DOHH2 (cell line): ENCODE measurements around the gene MAP3K4.
A peak's percentile ranks its signal among the peaks of the same experiment; 100 is the strongest.

ENCODE experiments used
- H3F3A ChIP-seq: fragments of 200-600 bp; sonication (generic), shearing (Covaris generic); 2 replicates; pipeline ENCODE4 v1.6.0; 2016; ENCODE audit warnings: antibody characterized with exemption, mild to moderate bottlenecking; ENCODE audit not compliant: control insufficient read depth, insufficient read depth
- H3K27ac ChIP-seq: fragments of 200-600 bp; sonication (generic); 2 replicates; pipeline ENCODE4 v1.5.1; 2014; ENCODE audit warnings: low read depth, mild to moderate bottlenecking, low read length, moderate library complexity
- H3K27me3 ChIP-seq: fragments of 200-600 bp; sonication (generic); 2 replicates; pipeline ENCODE4 v1.6.1; 2014; ENCODE audit warnings: mild to moderate bottlenecking, low read length, mixed read lengths; ENCODE audit not compliant: control insufficient read depth
- H3K36me3 ChIP-seq: fragments of 200-600 bp; sonication (generic); 2 replicates; pipeline ENCODE4 v1.6.1; 2014; ENCODE audit warnings: mild to moderate bottlenecking, low read length, moderate library complexity, mixed read lengths; ENCODE audit not compliant: control insufficient read depth
- H3K4me1 ChIP-seq: fragments of 200-600 bp; sonication (generic); 2 replicates; pipeline ENCODE4 v1.6.1; 2014; ENCODE audit warnings: mild to moderate bottlenecking, low read length, mixed read lengths; ENCODE audit not compliant: control insufficient read depth
- H3K4me2 ChIP-seq: fragments of 200-600 bp; sonication (generic); 2 replicates; pipeline ENCODE4 v1.6.0; 2014; ENCODE audit warnings: mild to moderate bottlenecking, low read length, moderate library complexity
- H3K4me3 ChIP-seq: fragments of 200-600 bp; sonication (generic); 2 replicates; pipeline ENCODE4 v1.5.1; 2014; ENCODE audit warnings: mild to moderate bottlenecking, low read length, mixed read lengths
- H3K79me2 ChIP-seq: fragments of 200-600 bp; sonication (generic); 2 replicates; pipeline ENCODE4 v1.6.1; 2014; ENCODE audit warnings: mild to moderate bottlenecking, low read length, mixed read lengths; ENCODE audit not compliant: control insufficient read depth
- H3K9me2 ChIP-seq: fragments of 200-600 bp; sonication (generic); replicated peaks from 2 replicates; pipeline ENCODE4 v1.6.1; 2014; ENCODE audit warnings: mild to moderate bottlenecking, low read length, mixed read lengths; ENCODE audit not compliant: control insufficient read depth
- H3K9me3 ChIP-seq: fragments of 200-600 bp; sonication (generic); 2 replicates; pipeline ENCODE4 v1.6.1; 2014; ENCODE audit warnings: antibody characterized with exemption, low read length, mixed read lengths; ENCODE audit not compliant: control insufficient read depth, insufficient read depth
- H4K20me1 ChIP-seq: fragments of 200-600 bp; sonication (generic); 2 replicates; pipeline ENCODE4 v1.6.0; 2014; ENCODE audit warnings: low read depth, mild to moderate bottlenecking, antibody characterized with exemption, low read length, moderate library complexity; ENCODE audit not compliant: control insufficient read depth, insufficient read depth
- CTCF ChIP-seq: fragments of 200-600 bp; sonication (generic); IDR thresholded peaks from one replicate; pipeline ENCODE4 v1.5.1; 2014; ENCODE audit warnings: antibody characterized with exemption, mild to moderate bottlenecking, low read depth, low read length; ENCODE audit not compliant: poor library complexity, severe bottlenecking
- EZH2phosphoT487 ChIP-seq: fragments of 200-600 bp; sonication (generic); IDR thresholded peaks from 2 replicates; pipeline ENCODE4 v1.6.1; 2017; ENCODE audit warnings: borderline replicate concordance, mild to moderate bottlenecking, antibody characterized with exemption, low read length, moderate library complexity, mixed read lengths

MAP3K4 gene

GRCh38 chr6:160992061-160992979 lies 751 bp downstream of the MAP3K4 start:
- peaks cover 15% of the 10 kb centered on the region for H3K36me3 ChIP-seq
- peaks cover 28% of the 10 kb centered on the region for H3K4me1 ChIP-seq
- no peak for TF ChIP-seq EZH2phosphoT487
- TF ChIP-seq CTCF: peak; percentile 45
- H3F3A ChIP-seq: peaks cover 13% of the 10 kb centered on the region
- peaks cover 10% of the 10 kb centered on the region for H4K20me1 ChIP-seq
- peak overlapping the region; percentile 73 for H3K27ac ChIP-seq
- peak overlapping the region; percentile 87 for H3K4me3 ChIP-seq
- no peaks in the 10 kb centered on the region for H3K27me3 ChIP-seq
- H3K4me2 ChIP-seq: peak overlapping the region; percentile 85
- H3K9me2 ChIP-seq: no peaks in the 10 kb centered on the region
- H3K79me2 ChIP-seq: peaks cover 53% of the 10 kb centered on the region
- H3K9me3 ChIP-seq: no peaks in the 10 kb centered on the region

GRCh38 chr6:160992980-160993314 lies 1.4 kb downstream of the MAP3K4 start:
- peak overlapping the region; percentile 73; the same call in 1 of the 2 replicates for H3K27ac ChIP-seq

DNA sequence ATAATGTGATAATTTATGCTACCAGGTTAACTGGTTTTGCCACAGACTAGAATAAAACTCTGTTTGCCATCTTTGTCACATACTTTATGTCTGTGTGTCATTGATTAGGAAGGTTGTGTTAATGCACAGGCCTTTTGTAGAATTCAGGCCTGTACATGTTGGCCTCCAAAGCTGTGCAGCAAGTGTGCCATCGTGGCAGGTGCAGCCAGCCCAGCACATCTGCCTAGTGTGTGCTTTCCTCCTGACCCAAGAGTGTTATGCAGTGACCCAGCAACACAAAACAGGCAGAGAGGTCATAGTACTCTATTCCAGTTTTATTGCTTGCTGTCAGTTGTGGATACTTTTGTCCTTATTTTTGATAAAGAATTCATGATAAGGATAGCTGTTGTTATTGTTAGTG lies 3.7 kb downstream of the MAP3K4 start:
- Histone ChIP-seq H4K20me1 (peaks cover 11% of the 10 kb centered on the region), H3K36me3 (peaks cover 20% of the 10 kb centered on the region)

More at GRCh38 chr6:160992980-160993314, 1.4 kb downstream of the MAP3K4 start:
- peaks cover 13% of the 10 kb centered on the region for H3F3A ChIP-seq
- H3K79me2 ChIP-seq: peaks cover 59% of the 10 kb centered on the region
- H3K4me3 ChIP-seq: peak overlapping the region; percentile 87
- TF ChIP-seq EZH2phosphoT487 (no peak), CTCF (no peak)
- H3K4me2 ChIP-seq: peak overlapping the region; percentile 85
- no peaks in the 10 kb centered on the region for H3K9me3 ChIP-seq
- H3K27me3 ChIP-seq: no peaks in the 10 kb centered on the region
- H4K20me1 ChIP-seq: peaks cover 10% of the 10 kb centered on the region
- H3K9me2 ChIP-seq: no peaks in the 10 kb centered on the region
- H3K4me1 ChIP-seq: peaks cover 28% of the 10 kb centered on the region
- H3K36me3 ChIP-seq: peaks cover 19% of the 10 kb centered on the region

More for the DNA sequence above, 3.7 kb downstream of the MAP3K4 start:
- H3K4me2 ChIP-seq: 0 out of 2 replicates have a peak overlapping the region, but pooled peaks have one; percentile 8
- no peak for TF ChIP-seq EZH2phosphoT487
- TF ChIP-seq CTCF: no peak
- peaks cover 9% of the 10 kb centered on the region for H3F3A ChIP-seq
- peaks cover 83% of the 10 kb centered on the region for H3K79me2 ChIP-seq
- H3K9me2 ChIP-seq: no peaks in the 10 kb centered on the region
- H3K9me3 ChIP-seq: no peaks in the 10 kb centered on the region
- no peaks in the 10 kb centered on the region for H3K27me3 ChIP-seq
- peaks cover 28% of the 10 kb centered on the region for H3K4me1 ChIP-seq
- no peak overlapping the region for H3K4me3 ChIP-seq
- no peak overlapping the region for H3K27ac ChIP-seq
